ENCODE measurements around the gene ZNF430.

Gene ZNF430

DNA sequence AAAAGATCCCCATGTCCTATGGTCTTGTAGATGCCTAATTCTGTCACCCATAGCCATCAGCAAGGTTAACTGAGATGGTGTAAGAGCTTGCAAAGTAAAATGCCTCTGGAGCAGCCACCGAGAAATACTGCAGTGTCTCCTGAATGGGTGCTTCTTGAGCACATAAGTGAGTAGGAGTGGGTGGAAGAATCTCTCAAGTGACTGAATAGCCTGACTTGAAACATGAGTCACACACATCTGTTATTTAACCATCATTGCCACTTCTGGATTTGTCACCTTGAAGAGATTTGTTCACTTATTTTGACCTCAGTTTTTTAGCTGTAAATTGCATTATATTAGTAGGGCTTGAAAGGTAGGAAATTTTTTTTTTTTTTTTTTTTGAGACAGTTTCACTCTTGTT lies 63.9 kb downstream of the ZNF430 start:
- TF ChIP-seq, protein P1, sequence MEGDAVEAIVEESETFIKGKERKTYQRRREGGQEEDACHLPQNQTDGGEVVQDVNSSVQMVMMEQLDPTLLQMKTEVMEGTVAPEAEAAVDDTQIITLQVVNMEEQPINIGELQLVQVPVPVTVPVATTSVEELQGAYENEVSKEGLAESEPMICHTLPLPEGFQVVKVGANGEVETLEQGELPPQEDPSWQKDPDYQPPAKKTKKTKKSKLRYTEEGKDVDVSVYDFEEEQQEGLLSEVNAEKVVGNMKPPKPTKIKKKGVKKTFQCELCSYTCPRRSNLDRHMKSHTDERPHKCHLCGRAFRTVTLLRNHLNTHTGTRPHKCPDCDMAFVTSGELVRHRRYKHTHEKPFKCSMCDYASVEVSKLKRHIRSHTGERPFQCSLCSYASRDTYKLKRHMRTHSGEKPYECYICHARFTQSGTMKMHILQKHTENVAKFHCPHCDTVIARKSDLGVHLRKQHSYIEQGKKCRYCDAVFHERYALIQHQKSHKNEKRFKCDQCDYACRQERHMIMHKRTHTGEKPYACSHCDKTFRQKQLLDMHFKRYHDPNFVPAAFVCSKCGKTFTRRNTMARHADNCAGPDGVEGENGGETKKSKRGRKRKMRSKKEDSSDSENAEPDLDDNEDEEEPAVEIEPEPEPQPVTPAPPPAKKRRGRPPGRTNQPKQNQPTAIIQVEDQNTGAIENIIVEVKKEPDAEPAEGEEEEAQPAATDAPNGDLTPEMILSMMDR (IDR thresholded peaks at IDR 0.05; ENCODE audit: low read depth, low read length, missing control alignments), result no peak
- no peak overlapping the region for H3K4me3 ChIP-seq (replicated peaks; ENCODE audit: low read depth, low read length)
- peak; percentile 43 for DNase-seq (ENCODE audit: extremely low read depth, low read depth)

DNA sequence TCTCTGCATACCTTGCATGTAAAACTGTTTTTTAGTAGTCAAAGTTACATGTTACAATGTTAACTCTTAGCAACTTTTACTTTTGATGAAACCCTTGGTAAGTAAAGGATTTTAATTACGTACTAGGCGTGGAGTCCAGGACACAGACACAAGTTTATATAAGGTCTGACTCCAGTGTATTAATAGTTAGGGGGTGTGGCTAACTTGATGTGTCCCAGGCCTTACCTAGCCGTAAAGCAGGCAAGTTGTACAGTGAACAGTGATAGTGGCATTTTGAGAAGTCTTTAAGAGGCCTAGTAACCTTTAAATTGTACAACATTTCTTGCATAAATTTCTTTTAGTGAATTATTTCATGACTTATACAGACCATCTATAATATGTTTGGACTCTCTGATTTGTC lies 67.4 kb downstream of the ZNF430 start:
- TF ChIP-seq, protein P1 (IDR thresholded peaks at IDR 0.05; ENCODE audit: low read depth, low read length, missing control alignments), result no peak
- DNase-seq (ENCODE audit: extremely low read depth, low read depth), result no peak
- H3K4me3 ChIP-seq (replicated peaks; ENCODE audit: low read depth, low read length), result no peak overlapping the region

DNA sequence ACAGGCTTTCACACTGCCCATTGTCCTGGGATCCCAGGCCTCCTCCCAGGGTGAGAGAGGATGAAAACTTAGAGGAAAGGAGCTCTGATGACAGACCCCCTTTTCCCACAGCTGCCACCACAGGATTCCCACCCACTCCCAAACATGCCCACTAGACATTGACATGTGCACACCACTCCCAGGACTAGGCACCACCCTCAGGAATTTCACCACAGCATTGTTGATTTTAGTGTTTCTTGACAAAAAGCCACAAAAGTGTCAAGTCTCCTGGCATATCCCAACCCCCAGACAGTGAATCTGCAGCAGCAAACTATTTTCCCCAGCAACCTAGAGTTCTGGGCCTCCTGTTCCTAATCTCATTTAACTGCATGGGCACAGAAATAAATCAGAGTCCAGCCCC lies 71.7 kb downstream of the ZNF430 start:
- H3K4me3 ChIP-seq (replicated peaks; ENCODE audit: low read depth, low read length), result no peak overlapping the region
- peak; percentile 33 for DNase-seq (ENCODE audit: extremely low read depth, low read depth)
- TF ChIP-seq, protein P1 (IDR thresholded peaks at IDR 0.05; ENCODE audit: low read depth, low read length, missing control alignments), result no peak

DNA sequence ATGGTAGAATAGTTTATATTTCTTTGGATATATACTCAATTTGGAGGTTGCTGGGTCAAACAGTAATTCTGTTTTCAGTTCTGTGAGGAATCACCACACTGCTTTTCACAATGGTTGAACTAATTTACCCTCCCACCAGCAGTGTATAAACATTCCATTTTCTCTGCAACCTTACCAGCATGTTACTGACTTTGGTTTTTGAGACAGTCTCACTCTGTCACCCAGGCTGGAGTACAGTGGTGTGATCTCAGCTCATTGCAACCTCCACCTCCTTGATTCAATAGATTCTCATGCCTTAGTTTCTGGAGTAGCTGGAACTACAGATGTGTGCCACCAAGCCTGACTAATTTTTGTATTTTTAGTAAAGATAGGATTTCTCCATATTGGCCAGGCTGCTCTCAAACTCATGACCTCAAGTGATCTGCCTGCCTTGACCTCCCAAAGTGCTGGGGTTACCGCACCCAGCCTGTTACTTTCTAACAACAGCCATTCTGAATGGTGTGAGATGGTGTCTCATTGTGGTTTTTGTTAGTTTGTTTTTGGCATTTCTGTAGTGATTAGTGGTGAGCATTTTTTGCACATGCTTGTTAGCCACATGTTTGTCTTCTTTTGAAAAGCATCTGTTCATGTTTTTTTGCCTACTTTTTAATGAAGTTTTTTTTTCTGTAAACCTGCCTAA lies 74.0 kb downstream of the ZNF430 start:
- DNase-seq (ENCODE audit: extremely low read depth, low read depth), result no peak
- no peak overlapping the region for H3K4me3 ChIP-seq (replicated peaks; ENCODE audit: low read depth, low read length)
- TF ChIP-seq, protein P1 (IDR thresholded peaks at IDR 0.05; ENCODE audit: low read depth, low read length, missing control alignments), result no peak

DNA sequence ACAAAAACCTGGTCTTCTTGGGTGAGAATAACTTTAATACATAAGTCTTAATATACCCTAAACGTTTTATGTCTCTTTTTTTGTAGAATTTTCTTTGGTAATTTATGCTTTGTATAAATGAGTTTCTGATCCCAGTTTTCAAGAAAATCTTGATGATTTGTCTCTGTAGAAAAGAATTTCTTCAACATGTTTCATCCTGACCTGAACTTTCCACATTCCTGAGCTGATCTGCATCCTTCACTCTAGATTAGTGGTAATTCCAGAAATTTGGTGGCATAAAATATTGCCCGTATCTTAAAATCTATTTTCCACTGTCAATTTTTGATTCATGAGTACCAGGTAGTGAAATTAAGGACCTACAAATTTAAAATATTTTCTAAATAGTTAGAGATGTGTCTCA lies 77.8 kb downstream of the ZNF430 start:
- no peak for DNase-seq (ENCODE audit: extremely low read depth, low read depth)
- TF ChIP-seq, protein P1 (IDR thresholded peaks at IDR 0.05; ENCODE audit: low read depth, low read length, missing control alignments), result no peak
- no peak overlapping the region for H3K4me3 ChIP-seq (replicated peaks; ENCODE audit: low read depth, low read length)

DNA sequence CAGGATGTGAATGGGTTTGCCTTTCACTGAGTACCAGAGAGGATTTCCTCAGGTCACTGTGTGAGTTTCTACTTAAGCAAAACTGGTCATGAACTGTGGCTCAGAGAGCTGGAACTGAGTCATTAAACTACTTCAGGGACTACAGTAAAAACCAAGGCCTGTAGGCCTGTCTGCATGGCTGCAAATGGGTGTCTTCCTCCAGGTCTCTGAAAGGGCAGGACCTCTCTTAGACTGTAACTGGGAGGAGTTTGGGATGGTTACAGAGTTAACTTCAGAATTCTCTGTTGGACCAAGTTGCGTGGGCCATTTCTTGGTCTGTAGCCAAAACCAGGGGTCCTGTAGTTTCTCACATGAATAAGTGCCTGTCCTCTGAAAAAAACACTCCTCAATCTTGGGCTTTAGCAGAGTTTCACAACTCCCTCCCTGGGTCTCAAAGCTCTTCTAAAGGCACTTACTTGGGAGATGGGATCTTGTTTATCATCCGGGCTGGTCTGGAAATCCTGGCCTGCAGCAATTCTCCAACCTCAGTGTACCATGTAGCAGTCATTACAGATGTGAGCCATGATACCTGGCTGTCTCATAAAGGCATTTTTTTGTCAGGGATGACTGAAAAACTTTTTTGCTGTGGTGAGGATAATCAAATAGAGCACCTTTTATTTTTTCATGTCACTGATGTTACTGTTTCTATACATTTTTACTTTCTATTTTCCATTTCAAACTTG lies 81.2 kb downstream of the ZNF430 start:
- no peak for DNase-seq (ENCODE audit: extremely low read depth, low read depth)
- TF ChIP-seq, protein P1 (IDR thresholded peaks at IDR 0.05; ENCODE audit: low read depth, low read length, missing control alignments), result no peak
- H3K4me3 ChIP-seq (replicated peaks; ENCODE audit: low read depth, low read length), result no peak overlapping the region

All from HFF-Myc (cell line).